Mesenchymal stem cell (in vitro differentiated cells and primary cell): ENCODE results near the gene MAN1A1.

ENCODE experiments used
- DNase-seq: peaks from one replicate; pipeline ENCODE4 v3.0.0-alpha.2; 2013
- H2AFZ ChIP-seq: one replicate; pipeline ENCODE4 v1.6.1; 2013; ENCODE audit warnings: low read depth, mild to moderate bottlenecking, control low read depth, inconsistent platforms, low read length, moderate library complexity
- H2AK5ac ChIP-seq: 2 replicates; pipeline ENCODE4 v1.6.1; 2013; ENCODE audit warnings: low read length, moderate library complexity, mild to moderate bottlenecking, inconsistent platforms; ENCODE audit not compliant: severe bottlenecking
- H2BK120ac ChIP-seq: one replicate; pipeline ENCODE4 v1.6.1; 2013; ENCODE audit warnings: low read depth, mild to moderate bottlenecking, inconsistent platforms, low read length, moderate library complexity
- H2BK12ac ChIP-seq, 2 experiments: one replicate each; pipeline ENCODE4 v1.6.1; 2013; ENCODE audit warnings: inconsistent platforms in 2 of 2, low read length in 2 of 2, mild to moderate bottlenecking in 2 of 2, moderate library complexity in 2 of 2, control low read depth in 1 of 2
- H2BK15ac ChIP-seq: one replicate; pipeline ENCODE4 v1.6.1; 2013; ENCODE audit warnings: mild to moderate bottlenecking, low read depth, inconsistent platforms; ENCODE audit not compliant: poor library complexity, severe bottlenecking
- H2BK5ac ChIP-seq: 2 replicates; pipeline ENCODE4 v1.6.1; 2013; ENCODE audit warnings: low read depth, mild to moderate bottlenecking, low read length, control low read depth, inconsistent platforms; ENCODE audit not compliant: poor library complexity, severe bottlenecking
- H3K14ac ChIP-seq, 2 experiments: one replicate each; pipeline ENCODE4 v1.6.1; 2013; ENCODE audit warnings: inconsistent platforms in 2 of 2, low read length in 2 of 2, control low read depth in 1 of 2, mild to moderate bottlenecking in 1 of 2, moderate library complexity in 1 of 2
- H3K18ac ChIP-seq, 2 experiments: one replicate each; pipeline ENCODE4 v1.6.1; 2013; ENCODE audit warnings: inconsistent platforms in 2 of 2, low read length in 2 of 2, control low read depth in 1 of 2, low read depth in 1 of 2, mild to moderate bottlenecking in 1 of 2
- H3K23ac ChIP-seq, 2 experiments: one replicate each; pipeline ENCODE4 v1.6.1; 2013; ENCODE audit warnings: inconsistent platforms in 2 of 2, low read length in 2 of 2, mild to moderate bottlenecking in 2 of 2, moderate library complexity in 2 of 2, control low read depth in 1 of 2
- H3K27ac ChIP-seq: 2 replicates; pipeline ENCODE4 v1.5.1; 2013; ENCODE audit warnings: mild to moderate bottlenecking, moderate library complexity, low read length, control low read depth, inconsistent platforms; ENCODE audit not compliant: poor library complexity, severe bottlenecking
- H3K27me3 ChIP-seq, 2 experiments: 2 replicates each; pipeline versions ENCODE4 v1.6.1 to v1.7.0; 2013; ENCODE audit warnings: low read length in 2 of 2, mild to moderate bottlenecking in 2 of 2, moderate library complexity in 2 of 2, control low read depth in 1 of 2, inconsistent platforms in 1 of 2; ENCODE audit not compliant: control insufficient read depth in 1 of 2, insufficient read depth in 1 of 2
- H3K36me3 ChIP-seq, 2 experiments: 2 replicates each; pipeline versions ENCODE4 v1.6.1 to v1.7.0; 2013; ENCODE audit warnings: low read length in 2 of 2, control low read depth in 1 of 2, inconsistent platforms in 1 of 2, low read depth in 1 of 2, mild to moderate bottlenecking in 1 of 2; ENCODE audit not compliant: insufficient read depth in 2 of 2, control insufficient read depth in 1 of 2
- H3K4ac ChIP-seq, 2 experiments: one replicate each; pipeline ENCODE4 v1.6.1; 2013; ENCODE audit warnings: inconsistent platforms in 2 of 2, low read length in 2 of 2, mild to moderate bottlenecking in 2 of 2, moderate library complexity in 2 of 2, control low read depth in 1 of 2, low read depth in 1 of 2
- H3K4me1 ChIP-seq: 2 replicates; pipeline ENCODE4 v1.6.1; 2013; ENCODE audit warnings: low read depth, low read length, control low read depth; ENCODE audit not compliant: control insufficient read depth, insufficient read depth
- H3K4me2 ChIP-seq: 2 replicates; pipeline ENCODE4 v1.6.1; 2013; ENCODE audit warnings: low read length, mild to moderate bottlenecking, inconsistent platforms; ENCODE audit not compliant: poor library complexity, severe bottlenecking
- H3K4me3 ChIP-seq, 2 experiments: 2 replicates each; pipeline versions ENCODE4 v1.5.1 to v1.7.0; 2013; ENCODE audit warnings: low read length in 2 of 2, mild to moderate bottlenecking in 2 of 2, control low read depth in 1 of 2, low read depth in 1 of 2; ENCODE audit not compliant: insufficient read depth in 1 of 2
- H3K79me1 ChIP-seq: replicated peaks from 2 replicates; pipeline ENCODE4 v1.6.1; 2013; ENCODE audit warnings: mild to moderate bottlenecking, control low read depth, low read length, inconsistent platforms; ENCODE audit not compliant: poor library complexity, severe bottlenecking
- H3K9ac ChIP-seq: 2 replicates; pipeline ENCODE4 v1.7.0; 2013; ENCODE audit warnings: mild to moderate bottlenecking, low read length, moderate library complexity
- H3K9me3 ChIP-seq: 2 replicates; pipeline ENCODE4 v1.7.0; 2013; ENCODE audit warnings: mild to moderate bottlenecking, low read length; ENCODE audit not compliant: control insufficient read depth
- H4K8ac ChIP-seq: one replicate; pipeline ENCODE4 v1.6.1; 2013; ENCODE audit warnings: inconsistent platforms, mild to moderate bottlenecking, low read length, moderate library complexity
- H4K91ac ChIP-seq: one replicate; pipeline ENCODE4 v1.6.1; 2013; ENCODE audit warnings: mild to moderate bottlenecking, low read length, inconsistent platforms
- WGBS: methylation state at CpG from one replicate; pipeline ENCODE4 v1.1.7; 2013; ENCODE audit warnings: mixed read lengths; 5-methylcytosine and 5-hydroxymethylcytosine counted together

The MAN1A1 gene

GRCh38 chr6:119148098-119148824 is 201.3 kb downstream of the MAN1A1 start:
- 68% methylated on average over 5 of the region's 5 CpGs for WGBS

GRCh38 chr6:119147101-119148053 is 202.2 kb downstream of the MAN1A1 start:
- Histone ChIP-seq H3K23ac (no peak overlapping the region), H2BK15ac (peak overlapping the region; percentile 26), H4K8ac (no peak overlapping the region), H3K27ac (peak overlapping the region; percentile 70), H3K27me3 (no peaks in the 10 kb centered on the region), H2BK5ac (no peak overlapping the region), H2AK5ac (peak overlapping the region; percentile 71), H3K9me3 (no peaks in the 10 kb centered on the region), H2AFZ (no peak overlapping the region), H2BK12ac (peak overlapping the region; percentile 98 to 99), H3K4me2 (peak overlapping the region; percentile 14), H3K18ac (peak overlapping the region; percentile 80 to 86), H3K4ac (peak overlapping the region in 1 of 2 experiments; percentile 83), H3K36me3 (no peaks in the 10 kb centered on the region), H4K91ac (peak overlapping the region; percentile 64), H3K4me3 (peak overlapping the region in 1 of 2 experiments; percentile 76), H3K4me1 (peaks cover 13% of the 10 kb centered on the region), H3K14ac (no peak overlapping the region), H3K9ac (peak overlapping the region; percentile 90), H2BK120ac (peak overlapping the region; percentile 91), H3K79me1 (no peaks in the 10 kb centered on the region)
- 20% methylated on average over 5 of the region's 6 CpGs for WGBS
- DNase-seq: peak; percentile 98

More at GRCh38 chr6:119148098-119148824, 201.3 kb downstream of the MAN1A1 start:
- H3K36me3 ChIP-seq: no peaks in the 10 kb centered on the region
- peak overlapping the region; percentile 2 to 3 for H3K4ac ChIP-seq
- H3K9ac ChIP-seq: peak overlapping the region; percentile 90
- no peak overlapping the region for H2AFZ ChIP-seq
- no peak overlapping the region for H3K27ac ChIP-seq
- H3K4me3 ChIP-seq: peak overlapping the region in 1 of 2 experiments; percentile 76
- H3K18ac ChIP-seq: peak overlapping the region; percentile 60 to 75
- no peak overlapping the region for H2BK5ac ChIP-seq
- peak overlapping the region; percentile 39 for H2BK15ac ChIP-seq
- peak; percentile 81 for DNase-seq
- no peak overlapping the region for H3K23ac ChIP-seq
- H3K27me3 ChIP-seq: no peaks in the 10 kb centered on the region
- no peak overlapping the region for H3K4me2 ChIP-seq
- H2BK120ac ChIP-seq: peak overlapping the region; percentile 91
- H2BK12ac ChIP-seq: peak overlapping the region; percentile 93 to 99
- H4K8ac ChIP-seq: no peak overlapping the region
- H3K79me1 ChIP-seq: no peaks in the 10 kb centered on the region
- H3K9me3 ChIP-seq: no peaks in the 10 kb centered on the region
- peaks cover 13% of the 10 kb centered on the region for H3K4me1 ChIP-seq
- peak overlapping the region; percentile 76 for H2AK5ac ChIP-seq
- peak overlapping the region; percentile 80 for H4K91ac ChIP-seq
- H3K14ac ChIP-seq: no peak overlapping the region

- H3K4me1 ChIP-seq: peaks cover 13% of the 10 kb centered on the region
- H3K4ac ChIP-seq: peak overlapping the region in 1 of 2 experiments; percentile 42
- no peaks in the 10 kb centered on the region for H3K36me3 ChIP-seq
- no peak overlapping the region for H3K4me3 ChIP-seq
- WGBS: 0% methylated on average over 1 of the region's 2 CpGs
- no peaks in the 10 kb centered on the region for H3K27me3 ChIP-seq
- H2AFZ ChIP-seq: no peak overlapping the region
- H2AK5ac ChIP-seq: no peak overlapping the region
- no peak for DNase-seq
- no peak overlapping the region for H3K27ac ChIP-seq
- peak overlapping the region; percentile 61 for H4K8ac ChIP-seq
- no peak overlapping the region for H3K4me2 ChIP-seq
- H2BK120ac ChIP-seq: no peak overlapping the region
- H3K23ac ChIP-seq: peak overlapping the region in 1 of 2 experiments; percentile 5
- H3K14ac ChIP-seq: peak overlapping the region in 1 of 2 experiments; percentile 86
- no peaks in the 10 kb centered on the region for H3K79me1 ChIP-seq
- peak overlapping the region in 1 of 2 experiments; percentile 70 for H2BK12ac ChIP-seq
- peak overlapping the region in 1 of 2 experiments; percentile 61 for H3K18ac ChIP-seq
- no peaks in the 10 kb centered on the region for H3K9me3 ChIP-seq
- H2BK5ac ChIP-seq: no peak overlapping the region
- H2BK15ac ChIP-seq: peak overlapping the region; percentile 54
- peak overlapping the region; percentile 2 for H4K91ac ChIP-seq
- no peak overlapping the region for H3K9ac ChIP-seq
These were observed 204.4 kb downstream of the MAN1A1 start for GRCh38 chr6:119145111-119145510.

- no peak overlapping the region for H3K23ac ChIP-seq
- DNase-seq: no peak
- H2BK12ac ChIP-seq: no peak overlapping the region
- H3K4ac ChIP-seq: no peak overlapping the region
- H3K36me3 ChIP-seq: no peaks in the 10 kb centered on the region
- H3K4me1 ChIP-seq: peaks cover 8% of the 10 kb centered on the region
- no peak overlapping the region for H2BK120ac ChIP-seq
- H3K79me1 ChIP-seq: no peaks in the 10 kb centered on the region
- H3K4me2 ChIP-seq: no peak overlapping the region
- H3K14ac ChIP-seq: no peak overlapping the region
- WGBS: 98% methylated on average over 4 of the region's 5 CpGs
- no peaks in the 10 kb centered on the region for H3K27me3 ChIP-seq
- H3K27ac ChIP-seq: no peak overlapping the region
- H2BK15ac ChIP-seq: no peak overlapping the region
- no peak overlapping the region for H3K18ac ChIP-seq
- H4K91ac ChIP-seq: no peak overlapping the region
- no peaks in the 10 kb centered on the region for H3K9me3 ChIP-seq
- no peak overlapping the region for H2BK5ac ChIP-seq
- H3K9ac ChIP-seq: no peak overlapping the region
- H4K8ac ChIP-seq: no peak overlapping the region
- H2AFZ ChIP-seq: no peak overlapping the region
- no peak overlapping the region for H2AK5ac ChIP-seq
- no peak overlapping the region for H3K4me3 ChIP-seq
These were observed 206.9 kb downstream of the MAN1A1 start for GRCh38 chr6:119142637-119143036.
